Activated T-cell treated with anti-CD3 and anti-CD28 coated beads, Interleukin-2, amount 50 U/mL, for 72 hours (primary cell): ENCODE measurements around the gene SOX30. TPM values are rescaled to one million over a fixed set of nuclear protein-coding genes. Genes with fewer than 3 reads are reported as not detected.

Experiments used
- ATAC-seq, 2 donors: fragments of 150-1000 bp; cut with Tn5 transposase; replicated peaks in 1 of 2; 2 replicates each; pipeline ENCODE4 v1.10.0; 2021; ENCODE audit warnings: moderate library complexity in 2 of 2, mild to moderate bottlenecking in 1 of 2
- DNase-seq, 2 donors: peaks; one replicate each; pipeline ENCODE4 v3.0.0; 2021 to 2022; ENCODE audit warnings: mixed read lengths in 1 of 2
- H3K27ac Mint-ChIP-seq: one replicate; pipeline ENCODE4 v1.8.0; 2022; ENCODE audit warnings: mild to moderate bottlenecking, moderate library complexity, mixed read lengths
- H3K27me3 Mint-ChIP-seq: one replicate; pipeline ENCODE4 v1.8.0; 2022; ENCODE audit warnings: low read depth, mixed read lengths
- H3K36me3 Mint-ChIP-seq, 2 donors: one replicate each; pipeline ENCODE4 v1.8.0; 2022; ENCODE audit warnings: mixed read lengths in 2 of 2, mild to moderate bottlenecking in 1 of 2; ENCODE audit not compliant: insufficient read depth in 2 of 2
- H3K4me1 Mint-ChIP-seq: one replicate; pipeline ENCODE4 v1.8.0; 2022; ENCODE audit warnings: low read depth, mixed read lengths
- H3K4me3 Mint-ChIP-seq, 2 donors: one replicate each; pipeline ENCODE4 v1.8.0; 2022; ENCODE audit warnings: mild to moderate bottlenecking in 2 of 2, mixed read lengths in 2 of 2, moderate library complexity in 2 of 2
- H3K9me3 Mint-ChIP-seq, 2 donors: one replicate each; pipeline ENCODE4 v1.8.0; 2022; ENCODE audit warnings: mixed read lengths in 2 of 2
- total RNA-seq, 2 donors: library from RNA; stranded (reverse); gene quantifications; one replicate each; pipeline ENCODE4 v1.2.3, GENCODE V29; 2022

The SOX30 gene
- total RNA-seq, 2 donors from 2014 or later = 0.34 to 2.0 TPM

DNA sequence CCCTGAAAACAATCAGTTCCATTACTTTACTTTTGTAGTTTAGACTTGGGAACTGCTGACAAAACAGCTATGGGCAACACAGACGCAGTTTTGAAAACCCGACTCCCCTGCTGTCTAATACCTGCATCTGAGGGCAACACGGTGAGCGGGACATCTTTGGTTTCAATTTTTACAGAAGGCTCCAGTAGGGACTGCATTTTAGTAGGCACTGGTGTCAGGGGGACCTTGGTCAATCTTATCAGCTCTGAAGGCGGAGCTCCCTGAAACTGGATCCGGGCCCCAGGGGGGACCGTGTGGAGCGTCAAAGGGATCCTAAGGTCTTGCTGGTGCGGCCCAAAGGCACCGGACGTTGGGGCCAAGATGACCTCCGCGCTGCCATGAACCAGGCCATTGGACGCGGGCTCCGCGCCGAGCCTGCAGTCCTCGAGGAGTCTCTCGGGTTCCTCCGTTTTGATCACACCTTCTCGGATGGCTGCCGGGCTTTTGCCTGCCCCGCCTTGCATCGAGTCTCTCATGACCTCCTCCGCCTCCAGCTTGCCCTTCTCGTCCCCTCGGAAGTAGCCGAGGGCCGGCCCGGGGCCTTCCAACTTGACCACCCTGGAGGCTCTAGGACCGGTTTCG, 1.1 kb downstream of the SOX30 start:
- peaks cover 13% of the 10 kb centered on the region for H3K4me1 Mint-ChIP-seq

DNA sequence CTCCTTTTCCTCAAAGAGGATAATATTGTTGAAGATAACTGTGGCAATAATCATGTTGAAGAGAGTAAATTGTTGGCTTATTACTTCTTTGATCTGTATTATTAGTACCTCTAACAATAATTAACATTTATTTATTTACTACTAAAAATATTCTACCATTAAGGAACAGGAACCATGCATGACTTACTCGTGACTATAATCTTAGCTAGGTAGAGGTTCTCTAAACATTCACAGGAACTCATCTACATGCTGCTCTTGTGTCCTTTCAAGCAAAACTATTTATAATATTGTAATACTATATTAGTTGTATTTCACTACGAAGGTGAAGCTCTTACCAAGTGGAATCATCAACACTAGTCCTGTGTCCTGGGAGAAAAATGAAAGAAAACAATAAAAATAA, 3.1 kb downstream of the SOX30 start:
- no peak for ATAC-seq
- peaks cover 12 to 16% of the 10 kb centered on the region in 2 donors for H3K36me3 Mint-ChIP-seq
- no peak for DNase-seq
- no peak overlapping the region for H3K27ac Mint-ChIP-seq
- no peak overlapping the region for H3K4me3 Mint-ChIP-seq
- peaks cover 7 to 8% of the 10 kb centered on the region in 2 donors for H3K9me3 Mint-ChIP-seq
- peaks cover 13% of the 10 kb centered on the region for H3K4me1 Mint-ChIP-seq
- H3K27me3 Mint-ChIP-seq = no peaks in the 10 kb centered on the region

More for the DNA sequence above, 1.1 kb downstream of the SOX30 start:
- peak in 1 of 2 donors; percentile 2 for DNase-seq
- Mint-ChIP-seq H3K4me3 (peak overlapping the region; percentile 84 to 85), H3K9me3 (peaks cover 9 to 13% of the 10 kb centered on the region in 2 donors), H3K36me3 (peaks cover 17 to 21% of the 10 kb centered on the region in 2 donors), H3K27me3 (no peaks in the 10 kb centered on the region), H3K27ac (no peak overlapping the region)
- peak in 1 of 2 donors; percentile 6 for ATAC-seq

DNA sequence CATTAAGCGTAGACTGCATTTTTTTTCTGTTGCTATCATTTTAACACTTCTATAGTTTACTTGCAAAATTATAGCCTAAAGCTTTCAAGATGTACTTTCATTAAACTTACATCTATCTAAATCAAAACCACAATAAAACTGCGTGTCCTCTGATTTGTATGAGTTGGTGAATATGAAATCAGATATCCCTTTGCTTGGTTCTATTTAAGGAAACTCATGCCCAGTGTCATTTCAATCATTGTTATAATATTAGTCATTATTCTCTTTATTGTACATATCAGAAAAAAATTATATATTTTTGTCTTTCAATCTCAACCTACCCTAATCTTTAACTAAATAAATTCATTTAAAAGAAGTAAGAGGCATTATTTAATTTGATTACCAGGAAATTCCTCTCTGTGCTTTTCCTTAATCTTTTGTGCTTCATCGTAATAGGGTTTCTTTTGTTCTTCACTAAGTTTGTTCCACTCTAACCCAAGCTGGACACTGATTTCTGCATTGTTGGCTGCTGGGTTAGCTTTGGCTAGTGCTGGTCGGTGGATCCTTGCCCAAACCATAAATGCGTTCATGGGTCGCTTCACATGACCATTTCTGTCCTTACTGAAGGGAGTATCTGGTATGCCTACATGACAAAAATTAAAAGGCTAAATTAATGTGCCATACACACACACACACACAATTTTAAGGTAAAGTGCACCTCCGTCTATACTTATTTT, 3.8 kb downstream of the SOX30 start:
- DNase-seq (no peak), ATAC-seq (no peak)
- Mint-ChIP-seq H3K4me3 (no peak overlapping the region), H3K9me3 (peaks cover 4 to 6% of the 10 kb centered on the region in 2 donors), H3K4me1 (peaks cover 13% of the 10 kb centered on the region), H3K36me3 (peaks cover 8 to 13% of the 10 kb centered on the region in 2 donors), H3K27ac (no peak overlapping the region), H3K27me3 (no peaks in the 10 kb centered on the region)

DNA sequence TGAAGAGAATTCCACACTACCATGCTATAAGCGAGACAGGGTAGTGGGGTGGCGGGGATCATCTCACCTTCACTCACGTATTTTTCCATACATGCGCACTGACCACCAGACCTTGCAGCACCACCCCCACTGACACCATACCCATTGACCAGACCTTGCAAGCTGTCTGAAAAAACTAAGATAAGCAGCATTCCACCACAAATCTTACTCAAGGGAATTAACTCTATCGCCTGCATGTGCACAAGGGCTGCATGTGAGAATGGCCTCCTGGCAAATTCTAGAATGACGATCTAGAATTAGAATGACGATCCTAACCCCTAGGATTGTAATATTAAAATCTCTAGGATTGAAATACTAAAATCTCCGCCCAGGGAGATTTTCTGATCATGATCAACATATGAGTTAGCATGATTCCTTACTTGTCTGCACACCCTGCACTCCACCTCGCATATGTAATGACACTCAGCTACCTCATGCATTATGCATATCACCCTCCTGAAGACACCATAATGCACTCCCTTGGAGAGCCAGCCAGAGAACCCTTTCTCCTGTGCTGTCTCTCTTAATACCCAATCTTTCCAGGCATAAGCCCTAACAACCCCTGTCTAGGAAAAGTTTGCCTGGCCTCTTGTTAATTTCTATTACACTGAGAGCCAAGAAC, 11.7 kb downstream of the SOX30 start:
- Mint-ChIP-seq H3K4me1 (no peaks in the 10 kb centered on the region), H3K27ac (no peak overlapping the region), H3K4me3 (no peak overlapping the region), H3K27me3 (no peaks in the 10 kb centered on the region), H3K9me3 (no peaks in the 10 kb centered on the region), H3K36me3 (no peaks in the 10 kb centered on the region)
- DNase-seq (no peak), ATAC-seq (no peak)

DNA sequence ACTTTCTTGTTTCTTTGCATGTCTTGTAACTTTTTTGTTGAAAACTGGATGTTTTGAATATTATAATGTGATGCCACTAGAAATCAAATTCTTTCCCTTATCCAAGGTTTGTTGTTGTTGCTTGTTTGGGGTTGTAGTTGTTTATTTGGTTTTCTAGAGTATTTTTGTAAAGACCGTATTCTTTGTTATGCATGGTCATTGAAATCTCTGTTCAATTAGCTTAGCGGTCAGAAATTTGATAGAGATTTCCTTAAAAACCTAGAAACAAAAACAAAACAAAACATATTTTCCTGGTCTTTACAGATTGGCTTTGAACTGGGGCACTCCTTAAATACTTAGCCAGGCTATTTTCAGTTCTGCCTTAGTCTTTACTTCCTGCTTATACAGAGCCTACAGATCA, 21.9 kb downstream of the SOX30 start:
- Mint-ChIP-seq H3K27me3 (peaks cover 7% of the 10 kb centered on the region), H3K27ac (no peak overlapping the region), H3K4me3 (no peak overlapping the region), H3K9me3 (peaks cover 0 to 2% of the 10 kb centered on the region in 2 donors), H3K36me3 (peaks cover 0 to 2% of the 10 kb centered on the region in 2 donors), H3K4me1 (no peaks in the 10 kb centered on the region)
- DNase-seq = no peak
- ATAC-seq = no peak

DNA sequence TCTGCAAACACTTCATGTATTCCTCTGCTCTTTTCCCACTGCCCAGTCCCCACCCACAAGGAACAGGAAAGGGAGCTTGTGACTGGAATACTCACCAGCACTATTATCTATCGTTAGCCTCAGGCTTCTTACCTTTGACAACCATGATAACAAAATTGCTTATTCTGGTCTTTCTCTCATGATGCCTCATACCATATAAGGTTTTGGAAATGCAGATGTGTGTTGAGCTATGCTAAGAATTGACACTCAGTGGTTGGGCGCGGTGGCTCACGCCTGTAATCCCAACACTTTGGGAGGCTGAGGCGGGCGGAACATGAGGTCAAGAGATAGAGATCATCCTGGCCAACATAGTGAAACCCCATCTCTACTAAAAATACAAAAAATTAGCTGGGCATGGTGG, 25.4 kb downstream of the SOX30 start:
- H3K4me3 Mint-ChIP-seq = no peak overlapping the region

DNA sequence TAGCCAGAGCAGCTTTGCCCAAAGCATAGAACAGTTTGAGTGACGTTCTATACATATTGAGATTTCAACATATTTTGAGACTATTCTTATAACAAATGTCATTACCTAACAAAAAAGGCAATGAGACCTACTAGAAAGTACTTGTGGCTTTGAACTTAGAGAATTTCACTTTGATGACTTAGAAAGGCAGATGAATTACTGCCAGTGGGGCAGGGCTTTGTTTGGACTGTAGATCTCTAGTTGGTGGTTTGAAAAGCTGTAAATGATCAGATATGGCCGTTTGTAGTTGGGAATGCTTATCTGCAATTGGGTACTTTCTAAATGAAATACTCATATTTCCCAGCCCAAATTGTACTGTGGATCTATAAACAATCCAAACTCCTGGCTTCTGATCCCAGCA, 28.1 kb downstream of the SOX30 start:
- Mint-ChIP-seq H3K4me3 (no peak overlapping the region), H3K27me3 (no peaks in the 10 kb centered on the region), H3K27ac (peak overlapping the region; percentile 17), H3K9me3 (peaks cover 4 to 5% of the 10 kb centered on the region in 2 donors), H3K36me3 (peaks cover 8 to 12% of the 10 kb centered on the region in 2 donors), H3K4me1 (peaks cover 7% of the 10 kb centered on the region)
- ATAC-seq (no peak), DNase-seq (no peak)

More for the DNA sequence above, 25.4 kb downstream of the SOX30 start:
- Mint-ChIP-seq H3K36me3 (peaks cover 3 to 5% of the 10 kb centered on the region in 2 donors), H3K27ac (no peak overlapping the region), H3K9me3 (peaks cover 0 to 3% of the 10 kb centered on the region in 2 donors), H3K4me1 (peaks cover 7% of the 10 kb centered on the region), H3K27me3 (no peaks in the 10 kb centered on the region)
- DNase-seq (no peak), ATAC-seq (no peak)

DNA sequence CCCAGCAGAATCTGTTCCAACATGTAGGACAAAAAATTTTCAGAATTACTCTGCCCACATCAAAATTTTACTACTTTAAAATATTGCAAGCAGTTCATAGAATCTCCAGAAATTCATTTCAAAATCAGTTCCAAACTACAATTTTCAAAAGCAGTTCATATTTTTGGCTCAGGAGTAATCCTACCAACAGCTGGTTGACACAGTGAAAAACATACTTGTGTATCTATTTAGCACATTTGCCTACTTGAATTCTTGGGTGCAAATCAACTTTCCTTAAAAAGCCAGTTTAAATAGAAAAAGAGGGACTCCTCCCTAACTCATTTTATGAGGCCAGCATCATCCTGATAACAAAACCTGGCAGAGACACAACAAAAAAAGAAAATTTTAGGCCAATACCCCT, 31.5 kb downstream of the SOX30 start:
- Mint-ChIP-seq H3K4me3 (no peak overlapping the region), H3K9me3 (peaks cover 4 to 5% of the 10 kb centered on the region in 2 donors), H3K4me1 (peaks cover 7% of the 10 kb centered on the region), H3K36me3 (peaks cover 8 to 12% of the 10 kb centered on the region in 2 donors), H3K27ac (no peak overlapping the region), H3K27me3 (no peaks in the 10 kb centered on the region)
- DNase-seq (no peak), ATAC-seq (no peak)

DNA sequence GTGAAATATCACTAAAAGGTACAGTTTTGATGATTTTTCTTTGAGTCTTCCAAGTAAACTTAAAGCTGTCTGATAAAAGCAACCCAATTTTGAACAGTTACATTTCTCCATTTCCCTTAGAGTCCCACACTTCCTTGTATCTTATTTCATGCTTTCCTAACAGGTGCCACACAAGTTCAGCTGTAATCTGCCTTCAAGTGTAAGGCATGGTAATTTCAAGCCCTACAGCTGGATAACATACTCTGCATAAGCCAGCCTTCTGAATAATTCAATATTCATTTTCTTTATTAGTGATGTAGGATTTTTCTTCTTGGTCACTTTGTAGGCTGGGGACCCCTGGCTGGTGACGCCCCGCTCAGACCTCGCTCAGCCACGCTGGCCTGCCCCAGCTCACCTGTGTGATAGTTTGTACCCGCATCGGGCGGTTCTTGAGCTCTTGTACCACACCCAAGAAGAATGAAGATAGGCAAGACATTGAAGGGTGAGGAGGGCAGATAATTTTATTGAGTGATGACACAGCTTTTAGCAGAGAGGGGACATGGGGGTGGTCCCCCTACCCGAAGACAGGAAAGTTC, 34.0 kb downstream of the SOX30 start:
- Mint-ChIP-seq H3K36me3 (peaks cover 8 to 12% of the 10 kb centered on the region in 2 donors), H3K27me3 (no peaks in the 10 kb centered on the region), H3K27ac (no peak overlapping the region), H3K9me3 (peaks cover 4 to 5% of the 10 kb centered on the region in 2 donors), H3K4me1 (peaks cover 12% of the 10 kb centered on the region), H3K4me3 (no peak overlapping the region)
- ATAC-seq = no peak
- DNase-seq = no peak

DNA sequence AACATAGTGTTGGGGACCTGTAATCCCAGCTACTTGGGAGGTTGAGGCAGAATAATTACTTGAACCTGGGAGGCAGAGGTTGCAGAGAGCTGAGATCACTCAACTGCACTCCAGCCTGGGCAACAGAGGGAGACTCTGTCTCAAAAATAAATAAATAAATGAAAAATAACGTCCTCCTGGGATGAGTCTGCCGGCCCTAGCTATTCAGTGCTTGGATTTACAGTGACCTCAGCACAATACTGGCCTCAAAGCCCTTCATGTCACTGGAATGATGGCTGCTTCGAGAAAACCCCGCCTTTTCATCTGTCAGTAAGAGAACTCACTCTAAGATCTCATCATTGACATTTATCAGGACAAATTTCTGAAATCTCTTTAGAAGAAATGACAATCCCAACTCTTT, 35.5 kb downstream of the SOX30 start:
- Mint-ChIP-seq H3K9me3 (peaks cover 2 to 5% of the 10 kb centered on the region in 2 donors), H3K27me3 (no peaks in the 10 kb centered on the region), H3K27ac (no peak overlapping the region), H3K36me3 (peaks cover 5 to 8% of the 10 kb centered on the region in 2 donors), H3K4me1 (peaks cover 25% of the 10 kb centered on the region), H3K4me3 (no peak overlapping the region)
- DNase-seq (no peak), ATAC-seq (no peak)

DNA sequence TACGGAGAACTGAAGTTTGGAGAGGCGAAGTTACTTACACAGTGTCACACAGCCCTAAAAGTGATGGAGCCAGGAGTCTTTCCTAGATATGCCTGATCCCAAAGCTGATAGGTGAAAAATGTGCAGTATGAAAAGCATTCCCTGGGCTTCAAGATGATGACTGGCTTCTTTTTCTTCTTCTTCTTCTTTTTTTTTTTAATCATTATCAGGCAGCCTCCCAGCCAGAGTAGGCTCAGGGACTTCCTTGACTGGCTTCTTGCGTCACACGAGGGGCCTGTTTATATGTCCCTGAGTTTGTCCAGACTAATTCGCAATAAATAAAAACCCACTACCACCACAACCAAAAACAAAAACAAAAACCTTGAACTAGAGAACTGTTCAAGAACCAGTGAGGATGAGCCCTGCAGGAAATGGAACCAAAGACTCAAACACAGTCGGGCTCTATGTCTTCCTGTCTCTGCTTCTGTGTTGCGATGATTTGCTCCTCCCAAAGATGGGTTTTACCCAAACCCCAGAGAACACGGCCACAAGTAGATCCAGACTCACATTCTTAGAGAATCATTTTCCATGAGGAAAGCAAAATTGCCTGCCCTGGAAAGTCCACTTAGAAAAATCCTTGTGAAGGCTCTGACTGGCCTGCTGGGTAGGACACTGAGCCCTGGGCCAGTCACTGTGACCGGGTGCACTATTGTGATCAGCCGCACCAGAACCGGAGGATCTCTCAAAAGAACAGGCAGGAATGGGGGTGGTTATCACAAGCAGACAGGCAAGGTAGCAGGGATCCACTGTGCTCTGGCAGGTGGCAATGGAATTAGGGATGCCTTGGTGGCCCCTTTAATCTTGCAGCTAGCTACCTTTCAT, 38.6 kb downstream of the SOX30 start:
- H3K27ac Mint-ChIP-seq = peak overlapping the region; percentile 93
- H3K9me3 Mint-ChIP-seq = no peaks in the 10 kb centered on the region
- peak overlapping the region; percentile 62 to 89 for H3K4me3 Mint-ChIP-seq
- H3K27me3 Mint-ChIP-seq = no peaks in the 10 kb centered on the region
- ATAC-seq = peak; percentile 32 to 58
- peaks cover 41% of the 10 kb centered on the region for H3K4me1 Mint-ChIP-seq
- H3K36me3 Mint-ChIP-seq = no peaks in the 10 kb centered on the region
- DNase-seq = no peak

DNA sequence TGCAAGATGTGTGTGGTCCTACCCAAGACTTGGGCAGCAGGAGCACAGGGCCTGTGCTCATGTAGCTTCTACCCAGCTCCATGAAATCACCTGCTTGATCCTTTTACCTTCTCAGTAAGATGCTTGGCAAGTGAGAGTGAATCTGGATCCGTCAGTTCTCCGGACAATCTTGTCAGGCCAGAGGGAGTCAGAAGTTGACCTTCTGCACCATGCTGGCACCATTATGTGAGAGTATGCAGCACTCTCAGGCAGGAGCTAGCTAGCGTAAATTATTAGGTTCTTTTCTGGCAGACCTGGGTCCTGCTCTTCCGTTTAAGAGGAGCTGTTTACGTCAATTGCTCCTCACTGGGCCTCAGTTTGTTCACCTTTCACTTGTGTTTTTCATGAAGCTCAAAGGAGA, 39.7 kb downstream of the SOX30 start:
- H3K27ac Mint-ChIP-seq = peak overlapping the region; percentile 93
- no peaks in the 10 kb centered on the region for H3K9me3 Mint-ChIP-seq
- peaks cover 0 to 1% of the 10 kb centered on the region in 2 donors for H3K36me3 Mint-ChIP-seq
- no peaks in the 10 kb centered on the region for H3K27me3 Mint-ChIP-seq
- peaks cover 52% of the 10 kb centered on the region for H3K4me1 Mint-ChIP-seq
- no peak for ATAC-seq
- peak overlapping the region; percentile 37 to 89 for H3K4me3 Mint-ChIP-seq
- DNase-seq = no peak
